Measurements from ENCODE around the gene ARID5A.
"Not testable (repeated sequence)": the region's sequence is repeated elsewhere in the genome, so short reads cannot be mapped to it uniquely, and the experiment has no call there.

The ARID5A gene, protein sequence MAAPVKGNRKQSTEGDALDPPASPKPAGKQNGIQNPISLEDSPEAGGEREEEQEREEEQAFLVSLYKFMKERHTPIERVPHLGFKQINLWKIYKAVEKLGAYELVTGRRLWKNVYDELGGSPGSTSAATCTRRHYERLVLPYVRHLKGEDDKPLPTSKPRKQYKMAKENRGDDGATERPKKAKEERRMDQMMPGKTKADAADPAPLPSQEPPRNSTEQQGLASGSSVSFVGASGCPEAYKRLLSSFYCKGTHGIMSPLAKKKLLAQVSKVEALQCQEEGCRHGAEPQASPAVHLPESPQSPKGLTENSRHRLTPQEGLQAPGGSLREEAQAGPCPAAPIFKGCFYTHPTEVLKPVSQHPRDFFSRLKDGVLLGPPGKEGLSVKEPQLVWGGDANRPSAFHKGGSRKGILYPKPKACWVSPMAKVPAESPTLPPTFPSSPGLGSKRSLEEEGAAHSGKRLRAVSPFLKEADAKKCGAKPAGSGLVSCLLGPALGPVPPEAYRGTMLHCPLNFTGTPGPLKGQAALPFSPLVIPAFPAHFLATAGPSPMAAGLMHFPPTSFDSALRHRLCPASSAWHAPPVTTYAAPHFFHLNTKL

DNA sequence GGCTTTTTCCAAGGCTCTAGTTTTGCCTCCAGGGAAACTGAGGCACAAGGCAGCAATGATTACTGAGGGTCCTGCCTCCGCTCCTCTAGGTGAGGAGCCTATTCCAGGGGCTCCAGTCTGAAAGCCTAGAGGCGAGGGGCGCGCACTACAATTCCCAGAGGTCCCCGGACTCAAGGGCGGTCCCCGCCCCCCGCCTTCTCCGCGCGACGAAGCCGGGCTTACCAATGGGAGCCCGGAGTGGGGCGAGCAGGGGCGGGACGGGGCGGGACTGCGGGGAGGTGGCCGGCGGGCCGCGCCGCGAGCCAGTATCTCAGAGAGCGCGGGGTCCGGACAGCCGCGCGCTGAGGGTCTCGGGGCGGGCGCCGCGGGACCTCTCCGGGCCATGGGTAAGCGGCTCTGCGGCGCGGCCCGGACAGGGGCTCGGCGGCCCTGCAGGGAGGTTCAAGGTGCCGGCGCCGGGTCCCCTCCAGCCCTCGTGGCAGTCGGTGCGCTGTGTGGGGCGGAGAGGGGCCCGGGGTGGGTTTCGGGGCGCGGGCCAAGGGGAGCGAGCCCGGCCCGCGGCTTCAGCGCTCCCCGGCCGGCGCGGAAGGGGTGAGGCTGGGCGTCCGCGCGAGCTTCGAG is at the start of gene ARID5A:
Gene ARID5A, plus strand, starts transcription at position 308 of the 621 bp plus-strand sequence. Its CDS starts 75 bp downstream, at position 383.
- DNase-seq, result peak; percentile 82 to 86

DNA sequence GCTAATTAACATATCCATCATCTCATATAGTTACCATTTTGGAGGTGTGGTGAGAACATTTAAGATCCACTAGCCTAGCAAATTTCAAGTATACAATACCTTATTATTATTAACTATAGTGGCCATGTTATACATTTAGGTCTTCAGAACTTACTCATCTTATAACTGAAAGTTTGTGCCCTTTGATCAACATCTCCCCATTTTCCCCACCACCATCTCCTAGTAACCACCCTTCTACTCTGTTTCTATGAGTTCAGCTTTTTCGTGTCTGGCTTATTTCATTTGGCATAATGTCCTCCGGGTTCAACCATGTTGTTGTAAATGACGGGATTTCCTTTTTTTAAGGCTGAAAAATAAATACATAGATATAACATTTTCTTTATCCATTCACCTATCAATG is 47.3 kb upstream of the ARID5A start:
- DNase-seq, result no peak

DNA sequence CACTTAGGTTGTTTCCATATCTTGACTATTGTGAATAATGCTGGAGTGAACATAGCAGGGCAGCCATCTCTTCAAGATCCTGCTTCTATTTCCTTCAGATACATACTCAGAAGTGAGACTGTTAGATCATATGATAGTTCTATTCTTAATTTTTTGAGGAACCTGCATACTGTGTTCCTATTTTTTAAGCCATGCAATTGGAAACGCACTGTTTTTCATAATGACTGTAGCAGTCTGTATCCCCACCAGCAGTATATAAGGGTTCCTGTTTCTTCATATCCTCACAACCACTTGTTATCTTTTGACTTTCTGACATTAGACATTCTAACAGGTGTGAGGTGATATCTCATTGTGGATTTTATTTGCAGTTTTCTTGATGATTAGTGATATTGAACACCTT is 46.9 kb upstream of the ARID5A start:
- peak; percentile 33 to 49 for DNase-seq

DNA sequence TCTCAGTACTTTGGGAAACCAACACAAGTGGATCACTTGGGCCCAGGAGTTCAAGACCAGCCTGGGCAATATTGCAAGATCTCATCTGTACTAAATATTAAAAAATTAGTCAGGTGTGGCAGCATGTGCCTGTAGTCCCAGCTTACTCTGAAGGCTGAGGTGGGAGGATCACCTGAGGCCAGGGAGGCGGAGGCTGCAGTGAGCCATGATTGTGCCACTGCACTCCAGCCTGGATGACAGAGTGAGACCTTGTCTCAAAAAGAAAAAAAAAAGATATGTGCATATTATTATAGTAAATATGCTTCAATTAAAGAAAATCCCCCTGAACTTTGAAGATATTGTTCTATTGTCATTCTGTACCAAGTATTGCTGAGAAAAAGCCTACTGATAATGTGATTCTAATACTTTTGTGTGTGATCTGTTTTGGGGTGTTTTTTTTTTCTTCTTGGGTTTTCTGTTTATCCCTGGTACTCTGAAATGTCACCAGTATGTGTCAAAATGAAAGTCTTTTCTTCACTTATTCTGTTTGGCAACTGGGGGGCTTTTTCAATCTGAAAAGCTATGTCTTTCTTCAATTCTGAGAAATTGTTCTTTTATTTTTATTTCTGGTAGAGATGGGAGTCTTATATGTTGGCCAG is 44.6 kb upstream of the ARID5A start:
- DNase-seq, result no peak

DNA sequence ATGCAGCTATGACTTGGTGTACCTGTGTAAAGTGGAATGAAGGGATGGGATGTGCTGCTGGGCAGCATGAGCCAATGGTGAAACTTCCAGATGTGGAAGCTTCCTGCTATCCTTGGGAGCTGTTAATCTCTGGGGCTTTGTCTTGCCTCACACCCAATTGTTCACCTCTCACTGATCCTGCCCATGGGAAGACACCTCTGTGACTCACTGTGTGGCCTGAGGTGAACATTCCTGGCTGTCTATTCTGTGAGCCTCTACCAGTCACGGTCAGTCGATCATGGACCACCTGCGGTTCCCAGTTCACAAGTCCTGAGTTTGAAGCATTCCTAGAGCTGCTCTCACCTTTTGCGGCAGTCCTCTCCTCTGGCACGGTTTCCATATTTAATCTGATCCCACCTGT is 43.5 kb upstream of the ARID5A start:
- DNase-seq, result no peak

DNA sequence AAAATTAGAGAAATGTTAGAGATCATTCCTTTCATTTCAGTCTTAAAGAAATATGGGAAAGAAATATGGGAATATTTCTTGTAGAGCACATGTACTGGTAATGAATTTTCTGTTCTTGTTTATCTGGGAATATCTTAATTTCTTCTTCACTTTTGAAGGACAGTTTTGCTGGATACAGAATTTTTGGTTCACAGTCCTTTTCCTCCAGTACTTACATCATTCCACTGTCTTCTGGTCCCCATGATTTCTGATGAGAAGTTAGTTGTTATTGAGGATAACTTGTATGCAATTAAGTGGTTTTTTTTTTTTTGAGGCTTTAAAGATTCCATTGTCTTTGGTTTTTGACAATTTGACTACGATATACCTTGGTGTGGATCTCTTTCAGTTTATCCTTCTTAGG is 42.4 kb upstream of the ARID5A start:
- no peak for DNase-seq

DNA sequence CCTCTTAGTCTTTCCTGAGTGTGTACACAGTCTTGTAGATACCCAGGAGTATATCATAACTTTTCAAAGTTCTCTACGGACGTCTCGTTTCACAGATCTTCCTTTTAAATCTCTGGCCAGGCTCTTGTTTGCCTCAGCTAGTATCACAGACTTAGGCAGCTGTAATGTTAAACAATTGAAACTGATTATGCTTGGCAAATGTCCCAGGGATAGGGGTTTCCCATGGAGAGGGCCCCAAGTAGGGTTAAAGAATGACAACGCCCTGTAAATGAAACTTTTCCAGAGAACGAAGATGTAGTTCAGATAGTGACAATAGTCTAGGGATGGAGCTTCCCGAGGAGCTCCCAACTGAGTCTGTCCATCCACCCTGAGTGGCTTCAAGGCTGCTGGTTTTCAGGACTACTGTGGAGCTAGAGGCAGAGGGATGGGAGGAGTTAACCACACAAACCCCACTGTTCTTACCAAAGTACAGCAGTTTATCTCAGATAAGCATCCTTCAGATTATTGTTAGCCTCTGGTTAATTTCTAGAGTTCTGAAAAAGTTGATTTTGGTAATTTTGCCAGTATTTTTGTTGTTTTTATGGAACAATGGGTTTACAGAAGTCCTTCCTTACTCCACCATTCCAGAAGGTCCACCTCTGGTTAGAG is 40.4 kb upstream of the ARID5A start:
- DNase-seq, result no peak

DNA sequence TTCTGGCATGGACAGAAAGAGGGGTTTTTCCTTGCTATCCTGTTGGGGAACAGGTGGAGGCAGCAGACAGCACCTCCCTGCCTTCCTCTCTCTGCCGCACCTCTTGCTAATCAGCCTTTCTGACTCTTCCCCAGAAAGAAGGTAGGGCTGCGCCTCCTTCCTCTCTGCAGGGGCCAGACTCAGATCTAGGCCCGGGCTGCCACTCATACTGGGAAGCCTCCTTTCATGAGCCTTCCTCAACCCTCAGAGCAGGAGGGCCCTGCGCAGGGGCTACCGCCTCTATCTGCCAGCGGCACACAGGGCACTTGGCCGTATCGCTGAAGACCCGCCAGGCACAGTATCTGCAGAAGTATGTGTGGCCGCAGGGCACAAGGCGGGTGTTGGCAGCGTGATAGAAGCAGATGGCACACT is 38.5 kb upstream of the ARID5A start:
- DNase-seq, result no peak

DNA sequence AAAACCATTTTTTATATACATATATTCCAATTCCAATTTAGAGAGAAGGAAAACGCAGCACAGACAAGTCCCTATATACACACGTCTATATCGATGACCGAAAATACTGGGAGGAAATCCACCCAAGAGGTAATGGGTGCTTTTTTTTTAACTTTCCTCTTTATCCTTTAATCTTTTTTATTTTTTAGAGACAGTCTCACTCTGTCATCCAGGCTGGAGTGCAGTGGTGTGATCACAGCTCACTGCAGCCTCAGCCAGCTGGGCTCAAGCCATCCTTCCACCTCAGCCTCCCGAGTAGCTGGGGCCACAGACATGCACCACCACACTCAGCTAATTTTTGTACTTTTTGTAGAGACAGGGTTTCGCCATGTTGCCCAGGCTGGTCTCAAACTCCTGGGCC is 37.9 kb upstream of the ARID5A start:
- DNase-seq, result not testable (repeated sequence)

DNA sequence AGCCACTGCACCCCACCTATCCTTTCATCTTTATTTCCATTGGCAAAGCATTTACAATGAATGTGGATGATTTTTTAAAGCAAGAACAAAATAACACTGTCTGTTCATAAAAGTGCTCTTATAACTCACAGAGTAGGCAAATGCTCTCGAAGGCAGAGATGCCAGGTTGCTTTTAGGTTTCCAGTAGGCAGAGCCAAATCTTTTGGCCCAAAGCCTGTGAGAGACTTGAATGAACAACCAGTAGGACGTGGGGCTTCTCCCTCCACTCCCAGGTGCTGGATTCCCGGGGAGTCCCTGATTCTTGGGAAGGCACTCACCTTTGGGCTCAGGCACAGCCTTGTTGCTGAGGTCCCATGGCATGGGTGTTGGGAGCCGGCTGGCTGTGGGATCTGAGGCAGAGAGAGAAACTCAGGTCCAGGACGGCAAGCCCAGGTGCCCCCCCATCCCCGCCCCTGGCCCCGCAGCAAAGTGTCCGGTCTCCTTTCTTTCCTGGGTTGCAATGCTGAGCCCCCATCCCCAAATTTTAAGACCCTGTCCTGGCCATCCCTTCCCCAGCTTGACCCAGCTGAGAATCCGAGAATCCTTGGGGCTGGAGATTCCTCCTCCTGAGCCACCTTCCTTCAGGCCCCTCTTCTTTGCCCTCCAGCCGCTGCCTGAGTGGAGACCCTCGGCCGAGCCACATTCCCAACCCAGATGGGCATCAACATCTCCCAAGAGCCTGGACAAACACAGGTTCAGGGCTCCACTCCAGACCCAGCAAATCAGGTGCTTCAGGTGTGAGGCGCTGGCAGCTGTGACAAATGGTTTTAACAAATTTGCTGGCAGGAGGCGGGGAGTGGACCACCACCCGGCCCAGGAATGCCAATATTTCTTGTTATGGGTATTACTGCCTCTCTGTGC is 37.2 kb upstream of the ARID5A start:
- DNase-seq, result no peak

DNA sequence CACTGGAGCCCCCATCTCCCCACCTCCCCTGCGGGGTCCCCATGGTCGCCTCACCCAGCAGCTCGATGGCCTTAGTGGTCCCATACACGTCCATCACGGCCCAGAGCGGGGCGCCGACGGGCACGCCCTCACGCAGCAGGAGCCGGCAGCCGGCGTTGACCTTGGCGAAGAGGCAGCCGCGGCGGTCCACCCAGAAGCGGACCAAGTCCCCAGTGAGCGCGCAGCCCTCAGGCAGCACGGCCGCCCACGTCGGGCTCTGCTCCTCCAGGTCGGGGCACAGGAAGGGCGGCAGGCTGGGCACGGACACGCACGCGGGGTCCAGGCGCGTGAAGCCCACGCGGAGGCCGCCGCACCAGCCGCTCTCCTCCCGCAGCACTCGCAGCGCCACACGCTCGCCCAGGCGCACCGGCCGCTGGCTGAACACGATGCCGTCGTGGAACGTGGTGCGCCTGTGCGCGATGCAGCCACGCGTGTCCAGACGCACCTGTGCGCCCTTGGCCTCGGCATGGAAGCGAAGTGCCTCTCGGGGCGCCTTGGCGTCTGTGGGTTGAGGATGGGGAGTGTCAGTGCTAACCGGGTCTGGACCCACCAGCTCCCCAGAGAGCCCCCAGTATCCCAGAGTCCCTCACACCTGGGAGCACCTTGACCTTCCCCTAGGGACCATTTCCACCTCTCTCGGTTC is 36.0 kb upstream of the ARID5A start:
- DNase-seq, result no peak

DNA sequence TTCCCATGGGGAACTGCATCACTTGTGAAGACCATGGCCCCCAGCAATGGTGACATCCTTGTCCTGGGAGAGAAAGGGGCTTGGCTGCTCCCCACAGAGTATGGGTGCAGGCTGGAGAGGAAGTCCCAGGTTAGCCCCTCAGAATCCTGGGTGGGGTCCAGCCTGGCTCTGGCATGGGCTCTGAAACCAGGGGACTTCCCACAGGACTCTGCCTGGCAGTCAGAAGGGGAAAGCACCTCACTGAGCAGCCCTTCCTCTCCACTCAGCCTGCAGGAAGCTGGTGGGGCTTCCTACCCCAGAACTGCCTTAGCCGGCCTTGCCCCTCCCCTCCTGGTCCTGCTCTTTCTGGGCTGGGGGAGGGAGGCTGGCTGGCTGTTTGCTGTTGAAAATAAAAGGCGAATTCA is 35.1 kb upstream of the ARID5A start:
- DNase-seq, result peak; percentile 10 to 17

DNA sequence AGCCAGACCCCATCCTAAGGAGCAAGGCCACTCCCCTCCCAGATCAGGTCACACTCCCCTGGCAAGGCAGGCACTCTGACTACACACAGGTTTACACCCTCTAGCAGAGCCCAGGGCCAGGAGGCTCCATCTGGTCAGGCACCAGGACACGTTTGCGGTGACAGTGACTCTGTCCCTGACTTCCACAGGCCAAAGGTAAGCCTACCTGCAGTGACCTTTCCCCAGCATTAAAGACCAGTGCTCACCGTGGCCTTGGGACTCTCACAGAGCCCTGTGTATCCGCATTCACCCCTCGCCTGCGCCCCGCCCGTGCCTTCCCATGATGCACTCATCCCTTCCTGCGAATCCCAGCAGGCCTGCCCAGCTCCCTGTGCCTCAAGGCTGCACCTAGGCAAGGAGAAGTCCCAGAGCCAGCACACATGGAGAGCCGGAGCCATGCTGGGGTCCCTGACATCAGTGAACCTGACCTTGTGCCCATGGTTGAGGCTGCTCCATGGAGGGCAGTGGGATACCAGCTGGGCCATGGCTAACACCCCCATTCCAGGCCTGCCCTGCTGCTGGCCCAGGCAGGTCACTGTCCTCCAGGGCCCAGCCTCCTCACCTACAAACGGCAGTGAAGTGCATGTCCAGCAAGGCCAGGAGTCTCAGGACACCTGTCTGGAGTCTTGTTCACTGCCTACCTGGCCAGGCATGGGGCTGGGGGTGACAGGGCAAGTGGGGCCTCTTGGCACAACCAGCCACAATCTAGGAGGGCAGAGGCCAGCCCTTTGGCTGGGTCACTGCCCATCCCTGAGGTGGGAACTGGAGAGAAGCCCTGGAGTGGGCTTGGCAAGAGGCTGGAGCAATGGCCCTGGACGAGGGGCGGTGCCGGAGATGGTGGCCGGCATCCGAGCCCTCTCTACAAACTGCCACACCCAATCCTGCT is 34.4 kb upstream of the ARID5A start:
- no peak for DNase-seq

DNA sequence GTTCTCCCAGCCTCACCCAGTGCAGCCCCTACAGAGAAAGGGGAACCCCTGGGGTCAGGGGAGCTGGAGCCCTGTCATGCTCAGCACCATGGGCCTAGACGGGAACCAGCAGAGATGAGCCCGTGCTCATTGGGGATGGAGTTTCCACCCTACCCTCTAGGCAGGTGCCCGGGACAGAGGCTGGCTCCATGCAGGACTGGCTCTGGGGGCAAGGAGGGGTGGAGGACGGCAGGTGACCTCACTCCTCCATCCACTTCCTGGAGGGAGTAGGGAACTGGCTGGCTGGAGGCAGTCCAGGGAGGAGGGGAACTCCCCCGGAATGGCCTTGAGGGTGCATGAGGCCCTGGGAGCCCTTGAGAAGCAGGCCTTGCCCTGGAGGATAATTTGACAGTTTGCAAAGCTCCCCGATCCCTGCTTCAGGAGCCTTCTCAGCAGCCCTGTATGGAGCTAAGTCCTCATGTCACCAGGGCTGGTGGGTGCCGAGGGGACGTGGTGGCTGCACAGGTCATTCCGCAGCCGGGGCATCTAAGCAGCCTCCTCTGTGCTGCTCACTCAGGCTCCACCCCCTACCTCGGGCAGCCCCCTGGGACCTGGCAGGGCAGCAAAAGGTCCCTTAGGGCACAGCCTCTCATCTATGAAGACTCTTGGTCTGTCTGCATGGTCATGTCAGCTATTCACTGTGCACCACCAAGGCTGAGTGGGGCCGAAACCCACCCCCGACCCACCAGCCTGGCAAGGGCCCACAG is 33.5 kb upstream of the ARID5A start:
- no peak for DNase-seq

DNA sequence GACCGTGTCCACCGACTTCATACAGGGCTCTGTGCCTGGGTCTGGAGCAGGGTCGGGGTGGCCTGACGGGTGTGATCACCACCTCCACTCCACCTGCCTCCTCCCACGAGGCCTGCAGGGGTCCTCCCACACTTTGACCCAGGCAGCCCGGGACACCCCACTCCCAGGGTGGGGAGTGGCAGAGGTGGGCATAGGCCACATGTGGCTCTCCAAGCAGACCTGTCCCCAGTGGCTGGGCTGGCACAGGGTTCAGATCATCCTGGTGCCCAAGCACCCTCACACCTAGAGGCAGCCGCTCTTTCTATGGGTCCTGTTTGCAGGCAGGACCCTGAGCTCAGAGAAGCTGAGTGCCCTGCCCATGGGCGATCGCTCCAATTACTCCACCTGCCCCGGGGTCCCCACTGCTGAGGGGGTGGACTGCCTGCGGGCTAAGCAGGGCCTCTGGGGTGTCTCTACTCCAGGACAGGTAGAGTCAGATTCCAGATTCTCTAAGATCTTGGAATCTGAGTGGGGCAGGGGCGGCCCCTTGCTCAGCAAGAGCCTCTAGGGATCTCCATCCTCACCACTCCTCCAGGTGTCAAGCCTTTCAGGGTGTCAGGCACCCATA is 32.8 kb upstream of the ARID5A start:
- DNase-seq, result no peak

DNA sequence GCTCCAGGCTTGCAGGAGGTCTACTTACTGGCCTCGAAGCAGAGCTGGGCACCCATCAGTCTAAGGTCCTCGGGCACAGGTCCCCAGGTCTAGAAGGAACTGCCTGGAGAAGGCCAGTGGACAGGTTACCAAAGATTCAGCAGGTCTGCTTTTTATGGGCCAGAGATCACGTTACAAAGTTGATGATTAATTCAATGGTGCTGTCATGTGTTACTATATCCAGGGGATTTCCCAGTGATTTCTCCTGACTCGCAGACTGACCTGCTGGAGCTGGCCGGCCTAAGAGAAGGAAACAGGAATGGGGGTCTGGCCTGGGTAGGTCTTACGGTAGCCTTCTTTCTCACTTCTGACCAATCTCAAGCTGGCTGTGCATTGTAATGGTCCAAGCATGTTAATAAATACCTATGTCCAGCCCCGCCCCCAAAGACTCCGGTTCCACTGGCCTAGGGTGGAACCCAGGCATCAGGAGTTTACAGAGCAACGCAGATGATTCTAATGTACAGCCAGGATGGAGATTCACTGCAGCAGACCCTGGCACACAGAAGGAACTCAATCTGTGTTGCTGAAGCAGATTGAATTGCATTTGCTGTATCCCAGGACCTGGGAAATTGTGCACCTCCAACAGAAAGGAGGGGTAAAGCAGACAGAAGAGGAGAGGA is 31.2 kb upstream of the ARID5A start, which contains the start of gene NEURL3:
Gene NEURL3, minus strand, starts transcription at position 127 of the 659 bp plus-strand sequence. Its CDS starts 71 bp downstream, at position 56.
- DNase-seq, result no peak

DNA sequence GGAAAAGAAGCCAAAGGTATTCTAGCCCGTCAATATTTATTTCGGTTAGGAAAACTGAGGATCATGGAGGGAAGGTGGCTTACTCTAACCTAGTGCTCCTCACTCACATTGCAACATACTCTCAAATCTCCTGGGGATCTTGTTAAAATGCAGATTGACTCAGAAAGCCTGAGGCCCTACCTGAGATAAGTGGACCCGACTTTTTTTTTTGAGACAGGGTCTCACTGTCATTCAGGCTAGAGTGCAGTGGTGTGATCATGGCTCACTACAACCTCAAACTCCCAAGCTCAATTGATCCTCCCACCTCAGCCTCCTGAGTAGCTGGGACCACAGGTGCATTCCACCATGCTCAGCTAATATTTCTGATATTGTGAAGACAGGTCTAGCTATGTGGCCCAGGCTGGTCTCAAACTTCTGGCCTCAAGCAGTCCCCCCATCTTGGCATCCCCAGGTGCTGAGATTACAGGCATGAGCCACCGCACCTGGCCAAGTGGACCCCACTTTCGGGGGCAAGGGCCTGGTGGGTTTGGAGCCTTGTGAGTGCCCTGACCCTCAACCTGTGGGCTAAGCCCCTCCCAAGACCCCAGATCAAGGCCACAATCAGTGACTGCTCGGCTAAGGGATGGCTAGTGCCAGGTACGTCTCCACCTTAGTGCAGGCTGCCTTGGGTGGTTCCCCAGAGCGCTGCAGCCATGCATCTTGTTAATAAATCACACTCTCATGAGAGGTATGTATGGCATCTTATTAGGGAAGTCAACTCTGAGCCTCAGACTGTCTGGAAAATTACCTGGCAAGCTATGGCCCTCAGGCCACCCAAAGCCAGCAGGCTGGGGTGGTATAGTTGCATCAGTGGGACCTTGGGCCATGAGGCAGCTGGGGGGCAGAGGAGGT is 30.3 kb upstream of the ARID5A start:
- DNase-seq, result no peak

Data from Kasumi-1 (cell line).